Cardiac atrium fibroblast (primary cell): ENCODE results near the gene EEF2KMT. TPM values are rescaled to one million over a fixed set of nuclear protein-coding genes. Genes with fewer than 3 reads are reported as not detected.

Source experiments
- total RNA-seq: library from RNA; depleted of rRNA; stranded (reverse); fragments of >200 nt; gene quantifications from 2 replicates; pipeline ENCODE4 v1.2.3, GENCODE V29; 2015

EEF2KMT gene
- total RNA-seq = 7.4 and 9.7 TPM in 2 replicates

GRCh38 chr16:5097470-5098220, at the start of gene EEF2KMT:
Gene EEF2KMT (minus strand): TSS chr16:5097795. CDS start chr16:5097739, 56 bp downstream.

DNA sequence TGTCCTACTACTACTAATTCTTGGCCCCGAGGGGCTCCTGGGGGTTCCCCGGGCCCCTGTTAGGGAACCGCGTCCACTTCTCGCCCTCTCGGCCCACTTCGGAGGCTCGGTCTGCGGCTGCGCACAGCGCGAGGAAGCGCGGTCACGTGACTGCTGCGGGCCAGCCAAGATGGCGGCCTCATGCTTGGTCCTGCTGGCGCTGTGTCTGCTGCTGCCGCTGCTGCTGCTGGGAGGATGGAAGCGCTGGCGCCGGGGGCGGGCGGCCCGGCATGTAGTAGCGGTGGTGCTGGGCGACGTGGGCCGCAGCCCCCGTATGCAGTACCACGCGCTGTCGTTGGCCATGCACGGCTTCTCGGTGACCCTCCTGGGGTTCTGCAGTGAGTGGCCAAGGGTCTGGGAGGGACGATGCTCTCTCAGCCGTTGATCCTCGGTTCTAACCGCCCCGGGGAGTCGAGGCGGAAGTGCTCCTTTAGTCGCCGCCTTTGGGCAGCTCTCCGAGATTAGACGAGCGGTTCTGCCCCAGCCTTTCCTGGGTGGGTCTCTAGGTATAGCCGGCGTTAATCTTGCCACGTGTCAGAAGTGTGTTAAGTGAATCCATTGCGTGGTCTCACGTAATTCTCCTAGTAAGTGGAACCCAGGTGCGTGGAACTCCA, 25.8 kb downstream of the EEF2KMT start, which contains the start of gene ALG1:
Gene ALG1 (plus strand): TSS at position 163 of the 653 bp plus-strand sequence. CDS start 7 bp downstream, at position 170.

DNA sequence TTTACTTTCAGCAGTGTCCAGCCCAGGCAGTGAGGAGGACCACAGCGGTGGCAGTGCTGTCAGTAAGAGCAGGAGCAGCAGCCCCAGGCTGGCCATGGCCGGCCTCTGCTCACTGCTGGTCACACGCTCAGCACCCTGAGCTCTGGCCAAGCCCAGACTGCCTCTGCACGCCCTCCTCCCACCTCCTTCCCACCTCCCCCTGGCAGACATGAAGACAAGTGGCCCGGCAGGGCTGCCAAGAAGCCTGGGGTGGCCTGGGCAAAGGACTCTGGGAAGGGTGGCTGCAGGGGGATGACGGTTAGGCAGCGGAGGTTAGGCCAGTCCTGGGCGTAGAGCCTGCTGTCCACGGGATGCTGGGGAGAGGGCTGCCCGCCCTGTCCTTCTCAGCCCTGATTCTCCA, 31.8 kb downstream of the EEF2KMT start, which contains the start of gene C16orf89:
Gene C16orf89 (minus strand): TSS at position 144 of the 400 bp plus-strand sequence. CDS start 48 bp downstream, at position 96.

Other genes starting within 250 kb of the EEF2KMT start
- gene PPL, start 160.6 kb downstream of the EEF2KMT start, total RNA-seq = 24.6 and 24.9 TPM in 2 replicates
- gene SEC14L5, start 139.5 kb downstream of the EEF2KMT start, total RNA-seq = under 0.01 and 0.72 TPM in 2 replicates
- gene NAGPA, start 63.9 kb downstream of the EEF2KMT start, total RNA-seq = 24.2 and 47.6 TPM in 2 replicates
- 1.5 and 5.1 TPM in 2 replicates for gene C16orf89, start 31.8 kb downstream of the EEF2KMT start, total RNA-seq
- gene ALG1, start 26.0 kb downstream of the EEF2KMT start, total RNA-seq = 40.7 and 49.8 TPM in 2 replicates